Activated CD8-positive, alpha-beta T cell treated with anti-CD3 and anti-CD28 coated beads for 36 hours (primary cell): ENCODE measurements around the gene COLEC12. TPM values are rescaled to one million over a fixed set of nuclear protein-coding genes. Genes with fewer than 3 reads are reported as not detected.

Experiments used
- ATAC-seq: fragments of 200-7000 bp; cut with Tn5 transposase; one replicate; pipeline ENCODE4 v1.10.0; 2021; ENCODE audit warnings: mild to moderate bottlenecking, moderate library complexity
- CTCF ChIA-PET: fragments of 350-600 bp; sonication (Branson Sonifier 250); formaldehyde crosslinking; loops from one replicate; lab custom pipeline; 2021; ENCODE audit warnings: antibody characterized with exemption; lab: Charles Lee
- POLR2A ChIA-PET: fragments of 350-600 bp; sonication (Branson Sonifier 250); formaldehyde crosslinking; loops from one replicate; lab custom pipeline; 2021; ENCODE audit warnings: antibody characterized with exemption; lab: Charles Lee
- DNase-seq: peaks from one replicate; pipeline ENCODE4 v3.0.0-alpha.2; 2020
- H3K27ac Mint-ChIP-seq: one replicate; pipeline ENCODE4 v1.8.0; 2021; ENCODE audit warnings: mild to moderate bottlenecking, mixed read lengths
- H3K27me3 Mint-ChIP-seq: one replicate; pipeline ENCODE4 v1.8.0; 2021; ENCODE audit warnings: mixed read lengths
- H3K36me3 Mint-ChIP-seq: one replicate; pipeline ENCODE4 v1.8.0; 2021; ENCODE audit warnings: low read depth, mixed read lengths
- H3K4me1 Mint-ChIP-seq: one replicate; pipeline ENCODE4 v1.8.0; 2021; ENCODE audit warnings: low read depth, mixed read lengths
- H3K4me3 Mint-ChIP-seq: one replicate; pipeline ENCODE4 v1.8.0; 2021; ENCODE audit warnings: mild to moderate bottlenecking, moderate library complexity, mixed read lengths
- H3K9me3 Mint-ChIP-seq: one replicate; pipeline ENCODE4 v1.8.0; 2021; ENCODE audit warnings: mixed read lengths
- intact Hi-C: fragments of 100-400 bp; cut with micrococcal nuclease; formaldehyde crosslinking; loops from one replicate; pipeline ENCODE4 v1.10.0; 2022
- total RNA-seq, 2 experiments: library from RNA; stranded (reverse); gene quantifications; one replicate each; pipeline ENCODE4 v1.2.3, GENCODE V29; 2021
- TF ChIP-seq, protein P1 (sequence below): fragments of 200-600 bp; IDR thresholded peaks from one replicate; pipeline ENCODE4 v1.8.0; 2022; ENCODE audit warnings: antibody characterized with exemption, mild to moderate bottlenecking

The COLEC12 gene
- total RNA-seq, 2 experiments from 2014 or later: not detected

DNA sequence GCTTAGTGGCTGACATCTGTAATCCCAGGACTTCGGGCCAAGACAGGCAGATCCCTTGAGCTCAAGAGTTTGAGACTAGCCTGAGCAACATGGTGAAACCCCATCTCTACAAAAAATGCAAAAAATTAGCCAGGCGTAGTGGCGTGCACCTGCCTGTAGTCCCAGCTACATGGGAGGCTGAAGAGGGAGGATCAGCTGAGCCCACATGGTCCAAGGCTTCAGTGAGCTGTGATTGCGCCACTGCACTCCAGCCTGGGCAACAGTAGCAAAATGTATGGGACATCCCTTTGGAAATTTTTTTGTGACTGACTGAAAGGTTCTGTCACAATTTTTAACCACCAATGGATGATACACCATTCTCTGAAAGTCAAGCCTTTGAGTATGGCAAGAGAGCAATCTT, 6.3 kb upstream of the COLEC12 start:
- no peak for DNase-seq
- Mint-ChIP-seq H3K27ac (no peak overlapping the region), H3K4me3 (no peak overlapping the region), H3K27me3 (no peaks in the 10 kb centered on the region), H3K4me1 (no peaks in the 10 kb centered on the region), H3K36me3 (no peaks in the 10 kb centered on the region), H3K9me3 (peaks cover 2% of the 10 kb centered on the region)
- intact Hi-C loops: no loop called here
- ATAC-seq: no peak
- ChIA-PET CTCF (interaction anchor here (0.7 to 2.8 kb wide), 3 partner anchors 10 to 324 kb away, joined by 3 to 11 read pairs (median 3); no protein-coding TSS in a partner anchor), POLR2A (interaction anchor here (1.1 kb wide), 1 partner anchor 11 kb away, joined by 3 read pairs; no protein-coding TSS in a partner anchor)
- TF ChIP-seq, protein P1, sequence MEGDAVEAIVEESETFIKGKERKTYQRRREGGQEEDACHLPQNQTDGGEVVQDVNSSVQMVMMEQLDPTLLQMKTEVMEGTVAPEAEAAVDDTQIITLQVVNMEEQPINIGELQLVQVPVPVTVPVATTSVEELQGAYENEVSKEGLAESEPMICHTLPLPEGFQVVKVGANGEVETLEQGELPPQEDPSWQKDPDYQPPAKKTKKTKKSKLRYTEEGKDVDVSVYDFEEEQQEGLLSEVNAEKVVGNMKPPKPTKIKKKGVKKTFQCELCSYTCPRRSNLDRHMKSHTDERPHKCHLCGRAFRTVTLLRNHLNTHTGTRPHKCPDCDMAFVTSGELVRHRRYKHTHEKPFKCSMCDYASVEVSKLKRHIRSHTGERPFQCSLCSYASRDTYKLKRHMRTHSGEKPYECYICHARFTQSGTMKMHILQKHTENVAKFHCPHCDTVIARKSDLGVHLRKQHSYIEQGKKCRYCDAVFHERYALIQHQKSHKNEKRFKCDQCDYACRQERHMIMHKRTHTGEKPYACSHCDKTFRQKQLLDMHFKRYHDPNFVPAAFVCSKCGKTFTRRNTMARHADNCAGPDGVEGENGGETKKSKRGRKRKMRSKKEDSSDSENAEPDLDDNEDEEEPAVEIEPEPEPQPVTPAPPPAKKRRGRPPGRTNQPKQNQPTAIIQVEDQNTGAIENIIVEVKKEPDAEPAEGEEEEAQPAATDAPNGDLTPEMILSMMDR: no peak

DNA sequence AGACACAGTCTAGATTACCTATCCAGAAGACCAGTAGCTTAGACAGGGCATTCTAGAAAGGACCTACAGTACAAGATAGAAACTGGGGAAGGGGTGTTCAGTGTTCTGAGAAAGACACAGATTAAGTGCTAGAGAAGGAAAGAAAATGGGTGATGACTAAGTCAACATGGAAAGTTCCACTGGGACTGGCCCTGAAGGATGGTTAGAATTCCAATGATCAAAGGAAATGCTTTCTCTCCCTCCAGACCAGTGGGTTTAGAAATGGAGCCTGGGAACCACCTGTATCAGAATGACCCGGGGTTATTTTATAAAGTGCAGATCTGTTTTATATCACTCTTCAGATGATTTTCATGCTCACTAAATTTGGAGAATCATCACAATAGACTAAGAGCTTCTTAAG, 5.8 kb upstream of the COLEC12 start:
- Mint-ChIP-seq H3K4me1 (no peaks in the 10 kb centered on the region), H3K27ac (no peak overlapping the region), H3K9me3 (no peaks in the 10 kb centered on the region), H3K27me3 (peaks cover 3% of the 10 kb centered on the region), H3K4me3 (no peak overlapping the region), H3K36me3 (no peaks in the 10 kb centered on the region)
- POLR2A ChIA-PET: no interaction called here
- CTCF ChIA-PET: interaction anchor here (0.7 to 2.8 kb wide), 3 partner anchors 10 to 325 kb away, joined by 3 to 11 read pairs (median 3); no protein-coding TSS in a partner anchor
- TF ChIP-seq, protein P1: no peak
- intact Hi-C loops: no loop called here
- DNase-seq: no peak
- ATAC-seq: no peak

DNA sequence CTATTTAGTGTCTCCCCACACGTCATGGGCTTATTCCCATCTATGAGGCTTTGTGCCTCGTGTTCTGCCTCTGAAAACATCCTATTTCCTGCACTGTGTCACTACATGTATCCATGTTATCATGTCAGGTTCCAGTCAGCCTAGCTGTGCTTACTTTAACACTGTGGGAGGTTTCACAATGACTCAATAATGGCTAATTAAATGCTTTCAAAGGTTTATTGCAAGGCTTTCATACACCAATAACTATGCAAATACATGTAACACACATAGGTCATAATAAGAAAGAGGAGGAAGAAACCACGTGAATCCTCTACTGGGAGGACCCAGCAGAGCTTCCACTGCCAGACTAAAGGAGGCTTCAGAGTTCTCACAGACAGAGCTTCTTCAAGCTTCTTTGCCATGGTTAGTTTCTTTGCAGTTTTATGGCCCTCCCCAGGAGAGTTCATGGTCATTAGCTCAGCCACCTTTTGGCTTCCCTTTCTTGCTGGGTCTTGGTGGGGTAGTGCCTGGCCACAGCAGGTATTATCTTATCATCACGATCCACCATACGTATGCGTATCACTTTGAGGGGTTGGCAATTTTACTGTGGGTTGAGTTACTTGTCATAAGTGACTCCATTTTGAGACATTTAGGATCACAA, 5.1 kb upstream of the COLEC12 start:
- Mint-ChIP-seq H3K27me3 (peaks cover 9% of the 10 kb centered on the region), H3K4me1 (no peaks in the 10 kb centered on the region), H3K9me3 (no peaks in the 10 kb centered on the region), H3K27ac (no peak overlapping the region), H3K36me3 (no peaks in the 10 kb centered on the region), H3K4me3 (no peak overlapping the region)
- CTCF ChIA-PET: no interaction called here
- intact Hi-C loops: no loop called here
- TF ChIP-seq, protein P1: no peak
- DNase-seq: no peak
- no peak for ATAC-seq
- POLR2A ChIA-PET: no interaction called here

DNA sequence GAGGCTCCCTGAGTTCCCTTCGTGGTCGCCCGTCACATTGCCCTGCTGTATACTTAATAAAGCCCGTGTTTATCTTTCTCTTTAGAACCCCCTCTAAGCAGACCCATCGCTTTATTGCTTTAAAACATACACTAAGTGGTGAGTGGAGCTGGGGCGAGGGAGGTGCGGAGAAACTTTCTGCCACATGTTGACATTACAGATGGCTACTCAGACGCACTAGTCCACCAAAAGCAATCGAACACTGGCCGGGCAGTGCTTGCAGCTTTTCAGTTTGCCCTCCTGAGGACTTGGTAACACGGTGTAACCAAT, 859 bp upstream of the COLEC12 start:
- Mint-ChIP-seq H3K4me1 (peaks cover 2% of the 10 kb centered on the region), H3K9me3 (no peaks in the 10 kb centered on the region), H3K27ac (no peak overlapping the region), H3K36me3 (no peaks in the 10 kb centered on the region), H3K27me3 (peaks cover 38% of the 10 kb centered on the region), H3K4me3 (no peak overlapping the region)
- ATAC-seq: no peak
- CTCF ChIA-PET: no interaction called here
- TF ChIP-seq, protein P1: no peak
- POLR2A ChIA-PET: interaction anchor here (1.1 kb wide), 1 partner anchor 10 kb away, joined by 3 read pairs; no protein-coding TSS in a partner anchor
- DNase-seq: no peak
- intact Hi-C loops: no loop called here

DNA sequence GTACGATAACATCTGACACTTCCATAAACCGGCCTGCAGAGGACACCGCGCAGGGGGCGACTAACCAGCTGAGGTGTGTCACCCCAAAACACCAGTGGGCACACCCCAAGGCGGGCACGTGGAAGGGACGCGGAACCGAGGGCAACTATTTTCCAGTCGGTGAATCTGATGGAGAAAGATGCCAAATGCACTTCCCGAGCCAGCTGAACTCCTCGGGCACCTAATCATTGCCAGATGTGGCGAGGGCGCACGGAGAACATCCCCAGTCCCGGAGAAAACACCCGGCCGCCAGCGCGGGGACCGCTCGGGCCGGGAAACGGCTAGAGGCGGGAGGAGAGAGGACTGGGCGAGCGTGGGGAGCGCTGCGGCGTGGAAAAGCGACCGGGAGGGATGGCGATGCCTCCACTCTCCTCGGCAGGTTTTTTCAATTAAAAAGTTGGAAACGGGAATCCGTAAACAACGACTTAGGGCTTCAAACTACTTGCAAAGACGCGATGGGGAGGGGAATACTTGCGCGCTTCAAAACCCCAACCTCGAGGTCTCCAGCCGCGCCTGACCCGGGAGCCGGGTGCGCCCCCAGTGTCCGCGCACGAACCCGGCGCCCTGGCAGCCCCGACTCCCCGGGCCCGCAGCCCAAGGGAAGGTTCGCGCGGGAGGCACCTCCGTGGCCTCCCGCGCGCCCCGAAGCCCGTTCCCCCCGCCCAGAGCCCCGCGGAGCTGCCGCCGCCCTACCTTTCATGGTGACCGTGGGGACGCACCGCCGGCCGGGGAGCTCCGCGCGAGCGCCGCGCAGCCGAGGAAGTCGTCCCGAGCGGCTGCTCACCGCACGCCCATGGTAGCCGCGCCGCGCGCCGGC, 497 bp downstream of the COLEC12 start:
- Mint-ChIP-seq H3K4me1 (peaks cover 2% of the 10 kb centered on the region), H3K36me3 (no peaks in the 10 kb centered on the region), H3K27ac (no peak overlapping the region), H3K27me3 (peaks cover 44% of the 10 kb centered on the region), H3K4me3 (no peak overlapping the region), H3K9me3 (no peaks in the 10 kb centered on the region)
- TF ChIP-seq, protein P1: no peak
- ChIA-PET CTCF (interaction anchor here (1.3 kb wide), 1 partner anchor 20 kb away, joined by 3 read pairs; no protein-coding TSS in a partner anchor), POLR2A (no interaction called here)
- no peak for ATAC-seq
- no peak for DNase-seq
- intact Hi-C loops: no loop called here
